H7 (cell line): Measurements from ENCODE around the gene APOBEC3C. TPM values are rescaled to one million over a fixed set of nuclear protein-coding genes. Genes with fewer than 3 reads are reported as not detected.
A peak's percentile ranks its signal among the peaks of the same experiment; 100 is the strongest.
"Not testable (repeated sequence)": the region's sequence is repeated elsewhere in the genome, so short reads cannot be mapped to it uniquely, and the experiment has no call there.

Experiments used
- DNase-seq: peaks from one replicate; pipeline ENCODE4 v3.0.0; 2012
- H3K27me3 ChIP-seq: 2 replicates; pipeline ENCODE4 v1.6.0; 2011; ENCODE audit warnings: mild to moderate bottlenecking, low read length; ENCODE audit not compliant: control insufficient read depth, insufficient read depth
- H3K36me3 ChIP-seq: replicated peaks from 2 replicates; pipeline ENCODE4 v1.5.1; 2011; ENCODE audit warnings: low read length; ENCODE audit not compliant: control insufficient read depth, insufficient read depth
- H3K4me3 ChIP-seq: 2 replicates; pipeline ENCODE4 v1.5.1; 2011; ENCODE audit warnings: low read depth, mild to moderate bottlenecking, control low read depth, low read length, moderate library complexity; ENCODE audit not compliant: insufficient read depth
- total RNA-seq: library from RNA; depleted of rRNA; stranded (reverse); fragments of >200 nt; shearing (Covaris generic); gene quantifications from 2 replicates; pipeline ENCODE4 v1.2.3, GENCODE V29; 2014

APOBEC3C gene
- total RNA-seq, 1 experiment from 2014 or later = 1.5 TPM

DNA sequence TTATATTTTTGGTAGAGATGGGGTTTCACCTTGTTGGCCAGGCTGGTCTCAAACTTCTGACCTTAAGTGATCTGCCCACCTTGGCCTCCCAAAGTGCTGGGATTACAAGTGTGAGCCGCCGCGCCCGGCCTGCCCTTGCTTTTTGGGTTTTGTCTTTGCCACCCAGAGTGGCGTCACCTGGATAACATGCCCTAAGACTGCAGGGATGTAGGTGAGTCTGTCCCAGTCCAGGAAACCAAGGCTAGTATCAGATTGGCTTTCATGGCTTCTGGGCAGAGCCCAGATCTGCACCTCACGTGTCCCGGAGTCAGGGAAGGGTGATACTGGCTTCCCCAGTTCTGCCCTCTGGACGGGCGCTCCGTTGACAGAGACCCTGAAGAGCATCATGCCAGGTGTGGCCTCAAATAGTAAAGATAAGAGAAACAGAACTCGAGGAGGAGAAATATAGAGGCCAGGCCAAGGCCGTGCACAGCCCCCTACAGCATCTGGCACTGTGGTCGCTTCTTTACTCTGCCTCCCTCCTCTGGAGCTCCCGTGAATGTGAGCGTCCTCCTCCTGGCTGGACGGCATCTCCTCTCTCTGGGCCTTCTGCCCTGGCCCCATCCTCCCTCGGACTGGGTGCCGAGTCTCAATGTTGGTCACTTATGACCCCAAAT lies 39.8 kb upstream of the APOBEC3C start:
- H3K4me3 ChIP-seq = no peak overlapping the region
- H3K36me3 ChIP-seq = no peaks in the 10 kb centered on the region

GRCh38 chr22:38974826-38975175 lies 39.3 kb upstream of the APOBEC3C start:
- Histone ChIP-seq H3K27me3 (no peaks in the 10 kb centered on the region), H3K4me3 (no peak overlapping the region), H3K36me3 (no peaks in the 10 kb centered on the region)
- no peak for DNase-seq

More for the DNA sequence above, 39.8 kb upstream of the APOBEC3C start:
- no peaks in the 10 kb centered on the region for H3K27me3 ChIP-seq
- no peak for DNase-seq

DNA sequence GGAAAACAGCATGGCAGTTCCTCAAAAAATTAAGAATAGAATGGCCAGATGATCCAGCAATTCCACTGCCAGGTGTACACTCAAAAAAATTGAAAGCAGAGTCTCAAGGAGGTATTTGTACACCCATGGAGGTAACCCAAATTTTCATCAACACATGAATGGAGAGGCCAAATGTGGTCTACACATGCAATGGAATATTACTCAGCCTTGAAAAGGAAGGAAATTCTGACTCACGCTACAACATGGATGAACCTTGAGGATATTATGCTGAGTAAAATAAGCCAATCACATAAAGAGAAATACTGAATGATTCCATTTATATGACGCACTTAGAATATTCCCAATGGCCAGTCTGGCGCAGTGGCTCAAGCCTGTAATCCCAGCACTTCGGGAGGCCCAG lies 36.8 kb upstream of the APOBEC3C start:
- not testable (repeated sequence) for H3K4me3 ChIP-seq, H3K27me3 ChIP-seq

DNA sequence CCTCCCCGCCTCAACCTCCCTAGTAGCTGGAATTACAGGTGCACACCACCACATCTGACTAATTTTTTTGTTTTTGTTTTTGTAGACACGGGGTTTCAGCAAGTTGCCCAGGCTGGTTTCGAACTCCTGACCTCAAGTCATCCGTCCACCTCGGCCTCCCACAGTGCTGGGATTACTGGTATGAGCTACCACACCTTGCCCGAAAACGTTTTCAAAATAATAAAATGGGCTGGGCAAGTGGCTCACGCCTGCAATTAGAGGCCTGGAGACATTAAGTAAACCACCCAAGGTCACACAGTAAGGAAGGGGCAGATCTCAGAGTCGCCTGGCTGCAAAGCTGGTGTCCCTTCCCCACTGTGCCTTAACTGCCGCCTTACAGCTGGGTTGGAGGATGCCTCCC lies 33.5 kb upstream of the APOBEC3C start:
- DNase-seq = not testable (repeated sequence)

More for the DNA sequence above, 36.8 kb upstream of the APOBEC3C start:
- not testable (repeated sequence) for H3K36me3 ChIP-seq, DNase-seq

GRCh38 chr22:38981005-38981991 lies 32.8 kb upstream of the APOBEC3C start:
- H3K36me3 ChIP-seq = no peaks in the 10 kb centered on the region
- H3K27me3 ChIP-seq = no peaks in the 10 kb centered on the region
- DNase-seq = peak; percentile 90
- H3K4me3 ChIP-seq = no peak overlapping the region

More for the DNA sequence above, 33.5 kb upstream of the APOBEC3C start:
- not testable (repeated sequence) for H3K4me3 ChIP-seq, H3K27me3 ChIP-seq, H3K36me3 ChIP-seq

DNA sequence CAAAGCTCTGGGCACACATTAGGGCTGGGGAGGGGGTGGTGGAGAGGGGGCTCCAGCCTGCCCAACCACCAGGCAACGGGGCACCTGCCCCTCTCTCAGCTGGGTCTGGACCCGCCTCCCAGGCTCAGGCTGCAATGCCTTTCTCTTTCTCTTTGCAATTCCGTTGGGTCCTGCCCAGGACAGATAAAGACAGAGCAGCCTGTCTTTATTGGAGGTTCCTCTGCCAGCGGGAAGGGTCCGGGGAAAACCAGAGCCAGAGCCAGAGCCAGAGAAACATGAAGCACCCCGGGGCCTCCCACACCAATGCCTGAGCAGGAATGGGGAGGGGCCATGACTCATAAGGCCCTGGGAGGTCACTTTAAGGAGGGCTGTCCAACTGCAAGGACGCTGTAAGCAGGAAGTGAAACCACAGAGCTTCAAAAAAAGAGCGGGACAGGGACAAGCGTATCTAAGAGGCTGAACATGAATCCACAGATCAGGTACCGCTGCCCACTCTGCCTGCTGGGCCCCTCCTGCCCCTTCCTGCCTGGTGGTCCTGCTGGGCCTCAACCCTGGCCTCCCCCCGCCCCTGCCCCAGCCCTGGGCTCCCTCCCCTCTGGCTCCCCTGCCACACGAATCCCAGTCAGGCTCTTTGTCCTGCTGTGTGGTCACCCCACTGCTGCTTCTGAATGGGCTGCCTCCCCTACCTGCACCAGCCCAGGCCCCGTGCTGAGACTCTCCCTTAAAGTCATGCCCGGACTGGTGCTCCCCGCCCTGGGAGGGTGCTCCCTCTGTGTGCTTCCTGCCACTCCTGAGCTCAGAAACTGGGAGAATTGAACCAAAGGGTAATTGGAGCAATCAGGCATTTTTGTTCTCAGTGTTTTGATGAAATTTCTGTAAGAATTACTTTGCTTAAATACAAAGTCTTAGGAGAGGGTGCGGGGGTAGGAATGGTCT lies 31.8 kb upstream of the APOBEC3C start, which contains the start of gene APOBEC3B:
Gene APOBEC3B, plus strand, starts transcription at position 356 of the 936 bp plus-strand sequence. Its CDS starts 107 bp downstream, at position 463.
- DNase-seq = peak; percentile 90
- Histone ChIP-seq H3K27me3 (no peaks in the 10 kb centered on the region), H3K36me3 (no peaks in the 10 kb centered on the region), H3K4me3 (peak within 1 kb of the TSS; percentile 11; the same call in 1 of the 2 replicates)

DNA sequence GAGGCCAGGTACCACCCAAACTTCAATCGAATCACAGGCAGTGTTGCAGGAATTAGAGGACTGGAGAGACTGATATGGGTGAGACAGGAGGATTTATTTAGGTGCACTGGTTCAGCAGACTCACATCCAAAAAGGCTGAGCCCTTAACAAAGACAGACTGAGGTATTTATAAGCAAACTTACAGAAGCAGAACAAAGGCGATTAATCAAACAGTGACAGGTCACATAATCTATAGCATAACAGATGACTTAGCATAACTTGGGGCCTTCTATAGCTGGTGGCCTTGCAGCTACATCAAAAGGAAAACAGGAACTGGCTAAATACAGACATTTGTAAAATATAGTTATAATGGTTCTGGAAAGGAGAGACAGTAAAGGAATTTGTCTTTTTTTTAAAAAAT lies 29.8 kb upstream of the APOBEC3C start:
- Histone ChIP-seq H3K27me3 (no peaks in the 10 kb centered on the region), H3K36me3 (no peaks in the 10 kb centered on the region), H3K4me3 (no peak overlapping the region)
- DNase-seq = no peak

DNA sequence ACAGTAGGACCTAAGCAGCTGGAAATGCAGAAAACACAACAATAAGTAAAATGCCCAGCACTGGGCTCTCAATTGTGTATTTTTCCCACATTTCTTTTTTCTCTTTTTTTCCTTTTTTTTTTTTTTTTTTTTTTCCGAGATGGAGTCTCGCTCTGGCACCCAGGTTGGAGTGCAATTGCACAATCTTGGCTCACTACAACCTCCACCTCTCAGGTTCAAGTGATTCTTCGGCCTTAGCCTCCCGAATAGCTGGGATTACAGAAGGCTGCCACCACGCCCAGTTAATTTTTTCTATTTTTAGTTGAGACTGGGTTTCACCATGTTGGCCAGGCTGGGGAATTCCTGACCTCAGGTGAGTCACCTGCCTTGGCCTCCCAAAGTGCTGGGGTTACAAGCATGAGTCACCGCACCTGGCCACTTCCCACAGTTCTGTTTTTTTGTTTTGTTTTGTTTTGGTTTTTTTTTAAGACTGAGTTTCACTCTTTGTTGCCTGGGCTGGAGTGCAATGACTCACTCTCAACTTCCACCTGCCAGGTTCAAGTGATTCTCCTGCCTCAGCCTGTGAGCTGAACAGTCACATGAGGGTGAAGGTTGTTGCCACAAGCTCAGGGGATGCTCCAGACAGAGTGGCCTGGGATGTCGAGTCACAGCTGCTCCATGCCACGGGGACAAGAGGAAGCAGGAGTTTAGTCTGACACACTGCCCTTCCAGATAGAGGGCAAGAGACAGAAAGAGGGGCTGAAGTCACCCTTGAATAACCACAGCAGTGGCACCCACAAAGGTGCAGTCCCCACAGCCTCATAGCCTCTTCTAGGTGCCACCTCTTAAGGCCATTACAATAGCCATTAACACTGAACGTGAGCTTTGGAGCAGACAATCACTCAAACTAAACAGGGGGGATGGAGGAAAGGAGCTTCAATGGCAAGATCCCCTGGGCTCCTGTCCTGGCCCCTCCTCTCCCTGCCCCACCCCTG lies 29.0 kb upstream of the APOBEC3C start:
- H3K4me3 ChIP-seq, H3K36me3 ChIP-seq, H3K27me3 ChIP-seq: not testable (repeated sequence)
- DNase-seq = peak; percentile 43

- Histone ChIP-seq H3K27me3 (no peaks in the 10 kb centered on the region), H3K4me3 (no peak overlapping the region), H3K36me3 (no peaks in the 10 kb centered on the region)
- DNase-seq = no peak
Measured at GRCh38 chr22:38986629-38987028, 27.4 kb upstream of the APOBEC3C start.

- Histone ChIP-seq H3K27me3 (no peaks in the 10 kb centered on the region), H3K4me3 (no peak overlapping the region), H3K36me3 (no peaks in the 10 kb centered on the region)
- peak; percentile 55 for DNase-seq
Measured at GRCh38 chr22:38987171-38987895, 26.7 kb upstream of the APOBEC3C start.

DNA sequence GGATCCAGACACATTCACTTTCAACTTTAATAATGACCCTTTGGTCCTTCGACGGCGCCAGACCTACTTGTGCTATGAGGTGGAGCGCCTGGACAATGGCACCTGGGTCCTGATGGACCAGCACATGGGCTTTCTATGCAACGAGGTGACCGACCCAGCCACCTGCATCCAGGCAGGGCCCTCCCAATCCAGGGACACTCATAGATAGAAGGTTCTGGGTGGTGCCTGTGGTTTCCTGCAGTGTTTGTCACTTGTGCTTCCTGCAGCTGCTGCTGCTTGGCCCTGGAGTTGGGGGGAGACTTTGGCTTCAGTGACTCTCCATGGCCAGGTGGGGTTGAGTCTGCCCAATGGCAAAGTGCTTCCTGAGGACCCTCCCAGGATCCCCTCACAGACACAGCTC lies 24.6 kb upstream of the APOBEC3C start:
- no peak for DNase-seq
- no peaks in the 10 kb centered on the region for H3K36me3 ChIP-seq
- H3K27me3 ChIP-seq = no peaks in the 10 kb centered on the region
- H3K4me3 ChIP-seq = no peak overlapping the region

- not testable (repeated sequence) for H3K27me3 ChIP-seq, H3K36me3 ChIP-seq, H3K4me3 ChIP-seq
- peak; percentile 75 for DNase-seq
Measured at GRCh38 chr22:38992871-38993371, 21.1 kb upstream of the APOBEC3C start.

GRCh38 chr22:38996105-38996504 lies 18.0 kb upstream of the APOBEC3C start:
- Histone ChIP-seq H3K4me3 (no peak overlapping the region), H3K27me3 (no peaks in the 10 kb centered on the region)
- DNase-seq = no peak

More at GRCh38 chr22:38996105-38996504, 18.0 kb upstream of the APOBEC3C start:
- H3K36me3 ChIP-seq = no peaks in the 10 kb centered on the region
